HepG2 (cell line): ENCODE results near the gene ZNF154. TPM values are rescaled to one million over a fixed set of nuclear protein-coding genes. Genes with fewer than 3 reads are reported as not detected.

Experiments used
- CEBPZ ChIP-seq: IDR thresholded peaks from 2 replicates; pipeline ENCODE4 v1.6.1; 2012; ENCODE audit warnings: low read length, improper control_type of control experiment
- SOX5 ChIP-seq: IDR thresholded peaks from 2 replicates; pipeline ENCODE4 v1.6.1; 2016; ENCODE audit warnings: borderline replicate concordance
- ZBED4 ChIP-seq: sonication (generic); formaldehyde crosslinking; IDR thresholded peaks from 2 replicates; pipeline ENCODE4 v1.4.0; 2020; ENCODE audit warnings: missing genetic modification reagents, borderline replicate concordance
- ZBTB40 ChIP-seq, 2 experiments: fragments of 450-650 bp in 1 of 2; sonication (generic) in 1 of 2; formaldehyde crosslinking in 1 of 2; IDR thresholded peaks; 2 replicates each; pipeline versions ENCODE4 v1.6.1 to v1.8.0; 2016 to 2022; ENCODE audit warnings: antibody characterized with exemption in 1 of 2, mild to moderate bottlenecking in 1 of 2, missing genetic modification reagents in 1 of 2
- ZNF605 ChIP-seq: sonication (generic); formaldehyde crosslinking; IDR thresholded peaks from 2 replicates; pipeline ENCODE4 v1.8.0; 2022; ENCODE audit warnings: mild to moderate bottlenecking, missing genetic modification reagents
- polyA plus RNA-seq, 8 experiments: library from polyadenylated mRNA; depleted of rRNA in 3 of 8; stranded (reverse) in 7 of 8; unstranded in 1 of 8; fragments of >200 nt; fragmentation: Illumina TruSeq in 4 of 8; extraction: Trizol in 4 of 8; gene quantifications; 2 replicates each; pipeline versions ENCODE4 v1.2.1 to v1.2.3, GENCODE V29; 2011 to 2016; ENCODE audit warnings: low read depth in 4 of 8, missing spikeins in 1 of 8, mixed read lengths in 1 of 8; ENCODE audit not compliant: insufficient read depth in 1 of 8
- total RNA-seq, 5 experiments: library from RNA; depleted of rRNA; stranded (reverse); fragments of >200 nt; fragmentation: Illumina TruSeq; extraction: Trizol; gene quantifications; 2 replicates each; pipeline ENCODE4 v1.2.3, GENCODE V29; 2016; ENCODE audit warnings: low read depth in 1 of 5
- TF ChIP-seq, protein P1 (sequence below): sonication (generic); formaldehyde crosslinking; IDR thresholded peaks from 2 replicates; pipeline ENCODE4 v1.8.1; 2022; ENCODE audit warnings: low read depth, mild to moderate bottlenecking, missing genetic modification reagents

ZNF154 gene
- total and polyA plus RNA-seq, 2 of the 13 experiments (the other 11 are each of a cell fraction or from before 2014, with no cell fraction given), result not detected

GRCh38 chr19:57746580-57747471, 37.8 kb upstream of the ZNF154 start, which contains the start of gene ZNF776 (continued):
- TF ChIP-seq, protein P1, sequence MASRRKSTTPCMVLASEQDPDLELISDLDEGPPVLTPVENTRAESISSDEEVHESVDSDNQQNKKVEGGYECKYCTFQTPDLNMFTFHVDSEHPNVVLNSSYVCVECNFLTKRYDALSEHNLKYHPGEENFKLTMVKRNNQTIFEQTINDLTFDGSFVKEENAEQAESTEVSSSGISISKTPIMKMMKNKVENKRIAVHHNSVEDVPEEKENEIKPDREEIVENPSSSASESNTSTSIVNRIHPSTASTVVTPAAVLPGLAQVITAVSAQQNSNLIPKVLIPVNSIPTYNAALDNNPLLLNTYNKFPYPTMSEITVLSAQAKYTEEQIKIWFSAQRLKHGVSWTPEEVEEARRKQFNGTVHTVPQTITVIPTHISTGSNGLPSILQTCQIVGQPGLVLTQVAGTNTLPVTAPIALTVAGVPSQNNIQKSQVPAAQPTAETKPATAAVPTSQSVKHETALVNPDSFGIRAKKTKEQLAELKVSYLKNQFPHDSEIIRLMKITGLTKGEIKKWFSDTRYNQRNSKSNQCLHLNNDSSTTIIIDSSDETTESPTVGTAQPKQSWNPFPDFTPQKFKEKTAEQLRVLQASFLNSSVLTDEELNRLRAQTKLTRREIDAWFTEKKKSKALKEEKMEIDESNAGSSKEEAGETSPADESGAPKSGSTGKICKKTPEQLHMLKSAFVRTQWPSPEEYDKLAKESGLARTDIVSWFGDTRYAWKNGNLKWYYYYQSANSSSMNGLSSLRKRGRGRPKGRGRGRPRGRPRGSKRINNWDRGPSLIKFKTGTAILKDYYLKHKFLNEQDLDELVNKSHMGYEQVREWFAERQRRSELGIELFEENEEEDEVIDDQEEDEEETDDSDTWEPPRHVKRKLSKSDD, result no peak
- peak; percentile 22; the same call in 1 of the 2 replicates for TF ChIP-seq SOX5 (CRISPR knock-in tag)
- no peak for TF ChIP-seq ZBED4 (CRISPR knock-in tag)
- TF ChIP-seq CEBPZ, result peak; percentile 58; the same call in 1 of the 2 replicates
- peak; percentile 69; the same call in 1 of the 2 replicates for TF ChIP-seq ZNF605
- peak; percentile 72 for TF ChIP-seq ZBTB40 (IDR thresholded peaks at IDR 0.05)
- TF ChIP-seq ZBTB40 (CRISPR knock-in tag; IDR thresholded peaks at IDR 0.05), result peak; percentile 44; the same call in 1 of the 2 replicates
